Trophoblast cell (in vitro differentiated cells and primary cell): ENCODE measurements around the gene JMJD8.

Experiments used
- DNase-seq, 2 donors: peaks; one replicate each; pipeline ENCODE4 v3.0.0-alpha.2; 2016
- H2AFZ ChIP-seq: 2 replicates; pipeline ENCODE4 v1.6.1; 2013; ENCODE audit warnings: low read length, moderate library complexity, mild to moderate bottlenecking; ENCODE audit not compliant: insufficient read depth, poor library complexity
- H2AK5ac ChIP-seq: 2 replicates; pipeline ENCODE4 v1.6.1; 2013; ENCODE audit warnings: mild to moderate bottlenecking, low read length
- H2BK120ac ChIP-seq: 2 replicates; pipeline ENCODE4 v1.6.1; 2013; ENCODE audit warnings: low read length, mild to moderate bottlenecking, moderate library complexity; ENCODE audit not compliant: insufficient read depth, poor library complexity
- H2BK12ac ChIP-seq: 2 replicates; pipeline ENCODE4 v1.6.1; 2013; ENCODE audit warnings: mild to moderate bottlenecking, low read length, moderate library complexity
- H2BK5ac ChIP-seq: 2 replicates; pipeline ENCODE4 v1.6.1; 2013; ENCODE audit warnings: low read length, low read depth, moderate library complexity, mild to moderate bottlenecking; ENCODE audit not compliant: poor library complexity
- H3K14ac ChIP-seq: 2 replicates; pipeline ENCODE4 v1.6.1; 2013; ENCODE audit warnings: mild to moderate bottlenecking, low read length
- H3K18ac ChIP-seq: 2 replicates; pipeline ENCODE4 v1.6.1; 2013; ENCODE audit warnings: mild to moderate bottlenecking, low read length
- H3K23ac ChIP-seq: 2 replicates; pipeline ENCODE4 v1.6.1; 2013; ENCODE audit warnings: low read length
- H3K27ac ChIP-seq: 2 replicates; pipeline ENCODE4 v1.5.1; 2013; ENCODE audit warnings: low read depth, mild to moderate bottlenecking, inconsistent platforms, low read length, moderate library complexity
- H3K27me3 ChIP-seq: 2 replicates; pipeline ENCODE4 v1.6.1; 2013; ENCODE audit warnings: inconsistent platforms, mild to moderate bottlenecking, low read length, moderate library complexity; ENCODE audit not compliant: insufficient read depth
- H3K36me3 ChIP-seq, 2 experiments: 1 replicate in 1 of 2; 2 replicates in 1 of 2; pipeline ENCODE4 v1.6.1; 2013; ENCODE audit warnings: low read length in 2 of 2, mild to moderate bottlenecking in 2 of 2, moderate library complexity in 1 of 2; ENCODE audit not compliant: insufficient read depth in 2 of 2, control insufficient read depth in 1 of 2
- H3K4ac ChIP-seq: 2 replicates; pipeline ENCODE4 v1.6.1; 2013; ENCODE audit warnings: low read depth, mild to moderate bottlenecking, low read length, moderate library complexity
- H3K4me1 ChIP-seq, 2 experiments: 1 replicate in 1 of 2; 2 replicates in 1 of 2; pipeline ENCODE4 v1.6.1; 2013; ENCODE audit warnings: low read length in 2 of 2, mild to moderate bottlenecking in 2 of 2, moderate library complexity in 1 of 2; ENCODE audit not compliant: insufficient read depth in 2 of 2, control insufficient read depth in 1 of 2
- H3K4me2 ChIP-seq: 2 replicates; pipeline ENCODE4 v1.6.1; 2013; ENCODE audit warnings: inconsistent platforms, mild to moderate bottlenecking, low read length, moderate library complexity
- H3K4me3 ChIP-seq: 2 replicates; pipeline ENCODE4 v1.5.1; 2013; ENCODE audit warnings: mild to moderate bottlenecking, low read depth, low read length, inconsistent platforms
- H3K79me1 ChIP-seq: one replicate; pipeline ENCODE4 v1.6.1; 2013; ENCODE audit warnings: low read length
- H3K79me2 ChIP-seq: 2 replicates; pipeline ENCODE4 v1.6.1; 2013; ENCODE audit warnings: low read length, mild to moderate bottlenecking; ENCODE audit not compliant: control insufficient read depth, insufficient read depth, poor library complexity
- H3K9ac ChIP-seq: 2 replicates; pipeline ENCODE4 v1.6.1; 2013; ENCODE audit warnings: mild to moderate bottlenecking, low read length
- H3K9me3 ChIP-seq: 2 replicates; pipeline ENCODE4 v1.6.1; 2013; ENCODE audit warnings: low read depth, mild to moderate bottlenecking, control low read depth, inconsistent platforms, low read length; ENCODE audit not compliant: insufficient read depth
- H4K12ac ChIP-seq: 2 replicates; pipeline ENCODE4 v1.6.1; 2013; ENCODE audit warnings: low read depth, mild to moderate bottlenecking, low read length, moderate library complexity
- H4K8ac ChIP-seq: 2 replicates; pipeline ENCODE4 v1.6.1; 2013; ENCODE audit warnings: low read depth, mild to moderate bottlenecking, low read length, moderate library complexity
- H4K91ac ChIP-seq: one replicate; pipeline ENCODE4 v1.6.1; 2013; ENCODE audit warnings: low read depth, mild to moderate bottlenecking, low read length, moderate library complexity
- WGBS: extraction: QIAGEN DNeasy Blood & Tissue Kit; methylation state at CpG from one replicate; pipeline ENCODE4 v1.1.7; 2013; ENCODE audit warnings: missing lambda C conversion rate; ENCODE audit not compliant: insufficient read length, insufficient coverage; ENCODE audit errors: extremely low coverage; 5-methylcytosine and 5-hydroxymethylcytosine counted together

The JMJD8 gene

GRCh38 chr16:643050-643368 lies 41.1 kb downstream of the JMJD8 start:
- Histone ChIP-seq H3K9me3 (peaks cover 1% of the 10 kb centered on the region), H2BK12ac (peak overlapping the region; percentile 9), H3K27ac (no peak overlapping the region), H3K18ac (no peak overlapping the region), H4K91ac (peak overlapping the region; percentile 2), H3K4me2 (peak overlapping the region; percentile 72), H3K79me1 (peaks cover 10% of the 10 kb centered on the region), H3K14ac (no peak overlapping the region), H4K12ac (no peak overlapping the region), H3K36me3 (peaks cover 0 to 4% of the 10 kb centered on the region in 2 experiments), H3K79me2 (peaks cover 5% of the 10 kb centered on the region), H3K4ac (no peak overlapping the region), H2BK120ac (no peak overlapping the region), H2AFZ (no peak overlapping the region), H3K4me3 (no peak overlapping the region), H2BK5ac (no peak overlapping the region), H4K8ac (no peak overlapping the region), H2AK5ac (peak overlapping the region; percentile 10), H3K4me1 (peaks cover 14 to 29% of the 10 kb centered on the region in 2 experiments), H3K27me3 (no peaks in the 10 kb centered on the region), H3K23ac (no peak overlapping the region), H3K9ac (no peak overlapping the region)
- no CpG with 5 or more reads among the region's 13 CpGs for WGBS
- no peak for DNase-seq

DNA sequence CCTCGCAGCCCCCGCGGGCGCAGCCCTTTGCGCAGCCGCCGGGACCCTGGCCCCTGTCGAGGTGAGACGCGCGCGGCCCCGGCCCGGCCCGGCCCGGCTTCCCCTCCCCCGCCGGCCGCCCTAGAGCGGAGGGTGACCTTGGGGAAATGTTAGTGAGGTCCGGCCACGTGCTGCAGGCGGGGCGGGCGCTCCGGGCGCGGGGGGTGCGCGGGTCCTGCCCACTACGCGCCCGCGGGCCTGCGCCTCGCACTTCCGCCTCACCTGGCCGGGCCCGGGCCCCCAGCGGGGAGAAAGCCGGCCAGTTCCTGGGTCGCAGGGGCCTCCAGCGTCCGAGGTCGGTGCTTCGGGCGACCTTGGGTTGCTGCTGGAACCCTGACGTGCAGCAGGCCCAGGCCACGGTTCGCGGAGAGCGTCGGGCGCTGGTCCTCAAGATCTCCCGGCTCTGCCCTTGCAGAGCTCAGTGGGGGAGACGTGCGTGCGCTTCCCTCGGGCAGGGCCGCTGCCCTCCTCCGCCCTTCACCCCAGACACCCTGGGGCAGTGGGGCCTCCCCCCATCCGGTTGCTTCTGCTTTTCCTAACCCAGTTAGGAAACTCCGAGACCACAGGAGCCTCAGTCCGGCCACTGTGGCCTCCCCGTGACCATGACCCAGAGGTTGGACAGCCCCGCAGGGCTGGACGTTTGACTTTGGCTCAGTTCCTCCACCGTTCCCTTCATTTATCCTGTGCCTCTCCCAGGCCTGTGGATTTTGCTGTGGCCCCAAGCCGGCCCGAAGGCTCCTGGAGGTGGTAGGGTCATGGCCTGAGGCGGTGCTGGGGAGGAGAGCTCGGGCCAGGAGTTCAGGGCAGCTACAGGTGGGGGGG lies 41.7 kb downstream of the JMJD8 start:
- no peak overlapping the region for H2BK5ac ChIP-seq
- no peaks in the 10 kb centered on the region for H3K27me3 ChIP-seq
- H3K4ac ChIP-seq = peak overlapping the region; percentile 3
- H3K18ac ChIP-seq = peak overlapping the region; percentile 23
- peak overlapping the region; percentile 39 for H4K12ac ChIP-seq
- H2AFZ ChIP-seq = peak overlapping the region; percentile 78
- peak overlapping the region; percentile 76 for H3K4me3 ChIP-seq
- H2AK5ac ChIP-seq = peak overlapping the region; percentile 10
- H4K8ac ChIP-seq = peak overlapping the region; percentile 57
- peak; percentile 50 to 57 for DNase-seq
- peak overlapping the region; percentile 51 for H3K14ac ChIP-seq
- peak overlapping the region; percentile 65 for H4K91ac ChIP-seq
- no CpG with 5 or more reads among the region's 72 CpGs for WGBS
- no peak overlapping the region for H3K27ac ChIP-seq
- H3K9me3 ChIP-seq = peaks cover 1% of the 10 kb centered on the region
- H3K23ac ChIP-seq = no peak overlapping the region
- peaks cover 16 to 31% of the 10 kb centered on the region in 2 experiments for H3K4me1 ChIP-seq
- H3K36me3 ChIP-seq = peaks cover 0 to 4% of the 10 kb centered on the region in 2 experiments
- peak overlapping the region; percentile 9 for H2BK12ac ChIP-seq
- peaks cover 5% of the 10 kb centered on the region for H3K79me2 ChIP-seq
- no peak overlapping the region for H3K9ac ChIP-seq
- H3K4me2 ChIP-seq = peak overlapping the region; percentile 72
- H3K79me1 ChIP-seq = peaks cover 12% of the 10 kb centered on the region
- H2BK120ac ChIP-seq = peak overlapping the region; percentile 16

DNA sequence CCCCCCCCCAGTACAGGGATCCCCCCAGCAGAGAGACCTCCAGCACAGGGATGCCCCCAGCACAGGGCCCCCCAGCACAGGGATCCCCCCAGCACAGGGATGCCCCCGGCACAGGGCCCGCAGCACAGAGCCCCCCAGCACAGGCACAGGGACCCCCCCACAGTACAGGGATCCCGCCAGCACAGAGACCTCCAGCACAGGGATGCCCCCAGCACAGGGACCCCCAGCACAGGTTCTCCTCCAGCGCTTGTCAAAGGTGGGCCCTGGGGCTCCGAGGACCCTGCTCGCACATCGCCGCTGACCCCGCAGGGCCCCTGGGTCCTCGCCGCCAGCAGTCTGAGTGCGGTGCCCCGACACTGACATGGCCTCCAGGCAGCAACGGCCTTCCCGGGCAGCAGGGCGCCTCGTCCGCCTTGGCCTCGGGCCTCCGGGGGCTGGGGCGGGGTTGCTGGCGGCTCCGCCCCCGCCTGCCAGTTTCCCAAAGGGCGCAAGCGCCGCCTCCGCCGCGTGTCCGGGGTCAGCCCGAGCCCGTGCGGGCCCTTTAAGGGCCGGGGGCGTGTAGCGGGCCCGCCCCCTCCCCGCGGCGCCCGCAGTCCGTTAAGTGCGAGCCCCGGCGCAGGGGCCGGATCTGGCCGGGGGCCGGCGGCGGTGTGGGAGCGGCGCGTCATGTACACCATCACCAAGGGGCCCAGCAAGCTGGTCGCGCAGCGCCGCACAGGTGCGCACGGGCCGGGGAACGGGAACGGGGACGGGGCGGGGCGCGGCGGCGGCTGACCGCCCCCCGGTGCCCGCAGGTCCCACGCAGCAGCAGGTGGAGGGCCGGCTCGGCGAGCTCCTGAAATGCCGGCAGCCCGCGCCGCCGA lies 42.6 kb downstream of the JMJD8 start, which contains the start of gene MCRIP2:
Gene MCRIP2, plus strand, starts transcription at position 503 of the 863 bp plus-strand sequence. Its CDS starts 164 bp downstream, at position 667.
- WGBS = no CpG with 5 or more reads among the region's 81 CpGs
- peak within 1 kb of the TSS; percentile 78 for H2AFZ ChIP-seq
- peaks cover 7% of the 10 kb centered on the region for H3K79me2 ChIP-seq
- H3K4me1 ChIP-seq = peaks cover 16 to 33% of the 10 kb centered on the region in 2 experiments
- H2AK5ac ChIP-seq = peak within 1 kb of the TSS; percentile 7
- peak within 1 kb of the TSS; percentile 80 for H3K4ac ChIP-seq
- H3K23ac ChIP-seq = no peak within 1 kb of the TSS
- no peaks in the 10 kb centered on the region for H3K27me3 ChIP-seq
- peak within 1 kb of the TSS; percentile 72 for H3K4me2 ChIP-seq
- H3K9ac ChIP-seq = peak within 1 kb of the TSS; percentile 47
- peak within 1 kb of the TSS; percentile 54 for H3K14ac ChIP-seq
- peak within 1 kb of the TSS; percentile 65 for H4K91ac ChIP-seq
- H3K9me3 ChIP-seq = peaks cover 1% of the 10 kb centered on the region
- peak within 1 kb of the TSS; percentile 40 for H3K18ac ChIP-seq
- peak within 1 kb of the TSS; percentile 18 for H2BK120ac ChIP-seq
- DNase-seq = peak; percentile 79 to 80
- peak within 1 kb of the TSS; percentile 64 for H2BK5ac ChIP-seq
- peak within 1 kb of the TSS; percentile 46 for H4K12ac ChIP-seq
- peak within 1 kb of the TSS; percentile 76 for H3K4me3 ChIP-seq
- H4K8ac ChIP-seq = peak within 1 kb of the TSS; percentile 80
- H3K27ac ChIP-seq = no peak within 1 kb of the TSS
- peaks cover 17% of the 10 kb centered on the region for H3K79me1 ChIP-seq
- H2BK12ac ChIP-seq = peak within 1 kb of the TSS; percentile 42
- H3K36me3 ChIP-seq = no peaks in the 10 kb centered on the region

- DNase-seq = no peak
- Histone ChIP-seq H4K8ac (no peak overlapping the region), H3K4me3 (no peak overlapping the region), H2AK5ac (no peak overlapping the region), H3K4ac (no peak overlapping the region), H3K9me3 (peaks cover 1% of the 10 kb centered on the region), H3K23ac (no peak overlapping the region), H3K27ac (no peak overlapping the region), H3K79me1 (peaks cover 23% of the 10 kb centered on the region), H4K91ac (peak overlapping the region; percentile 7), H2BK12ac (no peak overlapping the region), H3K27me3 (no peaks in the 10 kb centered on the region), H3K36me3 (no peaks in the 10 kb centered on the region), H3K4me1 (peaks cover 16 to 25% of the 10 kb centered on the region in 2 experiments), H3K79me2 (peaks cover 12% of the 10 kb centered on the region), H3K9ac (no peak overlapping the region), H3K14ac (no peak overlapping the region), H2BK120ac (no peak overlapping the region), H3K18ac (no peak overlapping the region), H4K12ac (no peak overlapping the region), H2BK5ac (no peak overlapping the region), H2AFZ (no peak overlapping the region), H3K4me2 (no peak overlapping the region)
- WGBS = no CpG with 5 or more reads among the region's 5 CpGs
These were observed 43.5 kb downstream of the JMJD8 start for GRCh38 chr16:640614-641013.
